IMR-90 (cell line): Measurements from ENCODE around the gene DYSF. TPM values are rescaled to one million over a fixed set of nuclear protein-coding genes. Genes with fewer than 3 reads are reported as not detected.

Experiments used
- ATAC-seq: fragments of 200-7000 bp; cut with Tn5 transposase; 2 replicates; pipeline ENCODE4 v1.9.1; 2020; ENCODE audit warnings: low read depth, mild to moderate bottlenecking, moderate library complexity
- BruUV-seq: library from RNA; stranded (reverse); fragments of 400-500 nt; replicated peaks from 2 replicates; lab custom pipeline; 2021; lab: Mats Ljungman, UMichigan
- CTCF ChIA-PET: fragments of 300-600 bp; formaldehyde crosslinking; extraction: SDS; loops from one replicate; lab custom pipeline; 2021; ENCODE audit warnings: antibody characterized with exemption; lab: Yijun Ruan, JAX
- POLR2A ChIA-PET: fragments of 300-600 bp; sonication (Branson Sonifier 250); formaldehyde crosslinking; loops from one replicate; lab custom pipeline; 2022; ENCODE audit warnings: antibody characterized with exemption; ENCODE audit not compliant: unreplicated experiment; lab: Charles Lee
- DNase-seq: peaks from one replicate; pipeline ENCODE4 v3.0.0; 2013
- H2AFZ ChIP-seq: replicated peaks from 2 replicates; pipeline ENCODE3; 2013; ENCODE audit warnings: low read length, mild to moderate bottlenecking; ENCODE audit not compliant: poor library complexity
- H2AK5ac ChIP-seq: 2 replicates; pipeline ENCODE4 v1.6.1; 2013; ENCODE audit warnings: low read depth, low read length, inconsistent platforms
- H2AK9ac ChIP-seq: replicated peaks from 2 replicates; pipeline ENCODE3; 2013; ENCODE audit warnings: mild to moderate bottlenecking, low read depth, low read length, moderate library complexity; ENCODE audit not compliant: poor library complexity
- H2BK120ac ChIP-seq: 2 replicates; pipeline ENCODE4 v1.6.1; 2013; ENCODE audit warnings: low read depth, low read length, inconsistent platforms
- H2BK15ac ChIP-seq: 3 replicates; pipeline ENCODE4 v1.6.1; 2013; ENCODE audit warnings: low read depth, low read length, inconsistent platforms
- H2BK20ac ChIP-seq: 2 replicates; pipeline ENCODE4 v1.6.1; 2013; ENCODE audit warnings: low read depth, mild to moderate bottlenecking, inconsistent platforms, low read length, moderate library complexity
- H2BK5ac ChIP-seq: 2 replicates; pipeline ENCODE4 v1.6.1; 2013; ENCODE audit warnings: mild to moderate bottlenecking, low read depth, low read length, inconsistent platforms; ENCODE audit not compliant: poor library complexity, severe bottlenecking
- H3K14ac ChIP-seq: replicated peaks from 2 replicates; pipeline ENCODE4 v1.6.1; 2013; ENCODE audit warnings: low read depth, low read length, inconsistent platforms
- H3K18ac ChIP-seq: 2 replicates; pipeline ENCODE4 v1.6.1; 2013; ENCODE audit warnings: low read depth, low read length, control low read depth
- H3K23ac ChIP-seq: 2 replicates; pipeline ENCODE4 v1.6.1; 2013; ENCODE audit warnings: low read depth, low read length, inconsistent platforms
- H3K27ac ChIP-seq: 2 replicates; pipeline ENCODE4 v1.5.1; 2013; ENCODE audit warnings: mild to moderate bottlenecking, control low read depth, low read length; ENCODE audit not compliant: insufficient read depth
- H3K27me3 ChIP-seq: 2 replicates; pipeline ENCODE4 v1.6.1; 2013; ENCODE audit warnings: low read length; ENCODE audit not compliant: control insufficient read depth, insufficient read depth
- H3K36me3 ChIP-seq: 2 replicates; pipeline ENCODE4 v1.6.1; 2013; ENCODE audit warnings: low read length, mixed read lengths; ENCODE audit not compliant: control insufficient read depth, insufficient read depth
- H3K4ac ChIP-seq: 2 replicates; pipeline ENCODE4 v1.6.1; 2013; ENCODE audit warnings: low read depth, low read length, inconsistent platforms
- H3K4me1 ChIP-seq: 2 replicates; pipeline ENCODE4 v1.6.1; 2013; ENCODE audit warnings: low read length, mixed read lengths; ENCODE audit not compliant: control insufficient read depth, insufficient read depth
- H3K4me2 ChIP-seq: 2 replicates; pipeline ENCODE4 v1.6.1; 2013; ENCODE audit warnings: low read depth, mild to moderate bottlenecking, control low read depth, low read length, moderate library complexity
- H3K4me3 ChIP-seq: 2 replicates; pipeline ENCODE4 v1.5.1; 2013; ENCODE audit warnings: low read depth, mild to moderate bottlenecking, control low read depth, low read length, moderate library complexity; ENCODE audit not compliant: insufficient read depth
- H3K56ac ChIP-seq: 2 replicates; pipeline ENCODE4 v1.6.1; 2013; ENCODE audit warnings: low read length, inconsistent platforms; ENCODE audit not compliant: insufficient read depth; ENCODE audit errors: extremely low read depth
- H3K79me1 ChIP-seq, 2 experiments: 2 replicates each; pipeline ENCODE4 v1.6.1; 2013; ENCODE audit warnings: low read length in 2 of 2, inconsistent platforms in 1 of 2, low read depth in 1 of 2
- H3K9ac ChIP-seq: 2 replicates; pipeline ENCODE4 v1.6.1; 2013; ENCODE audit warnings: low read depth, low read length, control low read depth
- H3K9me1 ChIP-seq: 2 replicates; pipeline ENCODE4 v1.6.1; 2013; ENCODE audit warnings: low read length, inconsistent platforms; ENCODE audit not compliant: insufficient read depth
- H3K9me3 ChIP-seq: 2 replicates; pipeline ENCODE4 v1.6.1; 2013; ENCODE audit warnings: low read length; ENCODE audit not compliant: control insufficient read depth, insufficient read depth
- H4K20me1 ChIP-seq: 2 replicates; pipeline ENCODE4 v1.6.1; 2013; ENCODE audit warnings: low read length, inconsistent platforms; ENCODE audit not compliant: insufficient read depth
- H4K5ac ChIP-seq: 2 replicates; pipeline ENCODE4 v1.6.1; 2013; ENCODE audit warnings: mild to moderate bottlenecking, low read depth, low read length, control low read depth
- H4K8ac ChIP-seq, 2 experiments: 2 replicates each; pipeline ENCODE4 v1.6.1; 2013; ENCODE audit warnings: low read depth in 2 of 2, low read length in 2 of 2, control low read depth in 1 of 2, inconsistent platforms in 1 of 2
- H4K91ac ChIP-seq: 2 replicates; pipeline ENCODE4 v1.6.1; 2013; ENCODE audit warnings: low read depth, low read length, inconsistent platforms; ENCODE audit not compliant: insufficient read depth
- CEBPB ChIP-seq: IDR thresholded peaks from 2 replicates; pipeline ENCODE4 v1.6.1; 2012; ENCODE audit warnings: low read depth, low read length, improper control_type of control experiment
- FOS ChIP-seq: fragments of 150-350 bp; IDR thresholded peaks from 2 replicates; pipeline ENCODE4 v1.6.1; 2016; ENCODE audit warnings: low read depth, low read length
- MXI1 ChIP-seq: IDR thresholded peaks from 2 replicates; pipeline ENCODE4 v1.6.1; 2012; ENCODE audit warnings: low read depth, mild to moderate bottlenecking, low read length, moderate library complexity, borderline replicate concordance
- NFE2L2 ChIP-seq: fragments of 150-350 bp; IDR thresholded peaks from 2 replicates; pipeline ENCODE4 v1.6.1; 2016; ENCODE audit warnings: low read depth, mild to moderate bottlenecking, low read length
- POLR2A ChIP-seq: IDR thresholded peaks from 2 replicates; pipeline ENCODE4 v1.6.1; 2012; ENCODE audit warnings: mild to moderate bottlenecking, low read depth, low read length
- RAD21 ChIP-seq: IDR thresholded peaks from 2 replicates; pipeline ENCODE4 v1.6.1; 2012; ENCODE audit warnings: low read length, improper control_type of control experiment
- RCOR1 ChIP-seq: IDR thresholded peaks from 2 replicates; pipeline ENCODE4 v1.6.1; 2012; ENCODE audit warnings: mild to moderate bottlenecking, low read length, improper control_type of control experiment; ENCODE audit not compliant: insufficient replicate concordance
- RFX5 ChIP-seq: IDR thresholded peaks from 2 replicates; pipeline ENCODE4 v1.8.0; 2012; ENCODE audit warnings: low read depth, mild to moderate bottlenecking, low read length, moderate library complexity
- SMC3 ChIP-seq: fragments of 150-350 bp; IDR thresholded peaks from 2 replicates; pipeline ENCODE4 v1.6.1; 2016; ENCODE audit warnings: low read depth, mild to moderate bottlenecking, antibody characterized with exemption, low read length, moderate library complexity
- WGBS, 2 experiments: methylation state at CpG; one replicate each; pipeline versions ENCODE4 v1.1.5 to v1.1.7; 2013; ENCODE audit warnings: missing lambda C conversion rate in 2 of 2; ENCODE audit not compliant: insufficient read length in 1 of 2; ENCODE audit errors: extremely low coverage in 2 of 2; 5-methylcytosine and 5-hydroxymethylcytosine counted together
- dilution Hi-C: fragments of 300-500 bp; cut with HindIII; formaldehyde crosslinking; loops from one replicate; pipeline ENCODE4 v1.14.3; 2018; ENCODE audit warnings: low sequenced_read_pairs; ENCODE audit not compliant: unreplicated experiment
- in situ Hi-C: fragments of 300-500 bp; cut with MboI; formaldehyde crosslinking; loops from 3 replicates; pipeline ENCODE4 v1.14.3; 2019; ENCODE audit warnings: low sequenced_read_pairs, inconsistent platforms, mixed read lengths
- intact Hi-C: fragments of 100-400 bp; cut with micrococcal nuclease; formaldehyde crosslinking; loops from 2 replicates; pipeline ENCODE4 v1.10.0; 2022
- polyA plus RNA-seq, 3 experiments: library from polyadenylated mRNA; depleted of rRNA; stranded (reverse); fragments of >200 nt; gene quantifications; 2 replicates each; pipeline ENCODE4 v1.2.3, GENCODE V29; 2012; ENCODE audit warnings: low replicate concordance in 1 of 3
- total RNA-seq: library from RNA; depleted of rRNA; stranded (reverse); fragments of >200 nt; gene quantifications from 2 replicates; pipeline ENCODE4 v1.2.3, GENCODE V29; 2012
- TF ChIP-seq, protein P1 (sequence below): fragments of 150-350 bp; IDR thresholded peaks from 2 replicates; pipeline ENCODE4 v1.6.1; 2016; ENCODE audit warnings: low read depth, mild to moderate bottlenecking, low read length, moderate library complexity, borderline replicate concordance
- TF ChIP-seq, protein P2 (sequence below): conservative IDR thresholded peaks from 2 replicates; pipeline ENCODE4 v1.5.1; 2012; ENCODE audit warnings: mild to moderate bottlenecking, low read depth, low read length, improper control_type of control experiment
- TF ChIP-seq, protein P3 (sequence below): fragments of 150-350 bp; IDR thresholded peaks from 2 replicates; pipeline ENCODE4 v1.6.1; 2017; ENCODE audit warnings: mild to moderate bottlenecking, antibody characterized with exemption, low read length, low read depth

Gene DYSF
- total and polyA plus RNA-seq, 2 of the 4 experiments (the other 2 are of a cell fraction): 0.09 to 0.18 TPM

DNA sequence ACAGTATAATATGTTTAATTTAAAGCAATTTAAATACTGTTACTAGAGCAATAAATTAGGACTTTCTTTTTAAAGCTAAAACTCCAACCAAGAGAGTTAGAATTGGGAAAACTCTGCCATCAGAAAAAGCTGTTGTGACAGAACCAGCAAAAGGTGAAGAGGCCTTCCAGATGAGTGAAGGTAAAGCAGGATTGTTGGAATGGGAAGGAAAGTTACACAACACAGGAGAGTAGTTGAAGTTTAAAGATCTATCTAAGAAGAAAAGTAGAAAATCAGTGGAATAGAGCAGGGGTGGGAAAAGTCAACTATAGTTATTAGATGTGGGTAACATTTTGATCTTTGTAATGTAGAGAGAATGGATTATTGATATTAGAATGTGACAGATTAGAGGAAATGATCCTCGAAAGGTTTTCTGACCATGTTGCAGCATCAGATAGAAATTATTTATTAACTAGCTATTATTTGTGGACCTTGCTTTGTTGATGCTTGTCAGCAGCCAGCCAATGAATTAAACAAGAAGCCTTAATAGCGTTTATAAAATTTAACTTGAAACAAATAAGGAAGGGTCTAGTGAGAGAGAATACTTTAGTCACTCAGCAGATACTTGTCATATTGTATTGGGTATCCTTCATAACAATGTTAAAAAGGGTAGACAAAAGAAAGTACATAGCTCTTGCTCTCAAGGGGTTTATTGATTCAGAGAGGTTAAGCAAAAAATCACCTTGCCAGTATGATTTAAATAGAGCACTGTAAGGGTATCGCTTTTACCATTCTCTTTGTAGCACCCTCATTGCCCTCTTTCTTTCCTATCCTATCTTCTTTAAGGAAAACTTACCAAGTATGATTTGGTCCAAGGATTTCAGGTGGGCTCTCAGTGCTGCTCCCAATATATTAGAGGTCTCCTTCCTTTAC lies 24.6 kb upstream of the DYSF start:
- Histone ChIP-seq H3K18ac (no peak overlapping the region), H3K9ac (no peak overlapping the region), H3K4ac (no peak overlapping the region), H2AK9ac (no peak overlapping the region), H4K5ac (no peak overlapping the region), H2BK15ac (no peak overlapping the region), H2BK5ac (no peak overlapping the region), H3K4me3 (no peak overlapping the region), H2AFZ (no peak overlapping the region), H3K9me3 (no peaks in the 10 kb centered on the region), H3K36me3 (peaks cover 32% of the 10 kb centered on the region), H3K4me1 (no peaks in the 10 kb centered on the region), H4K8ac (no peak overlapping the region), H2BK120ac (no peak overlapping the region), H3K14ac (no peak overlapping the region), H3K9me1 (no peaks in the 10 kb centered on the region; the same call in 1 of the 2 replicates), H2AK5ac (no peak overlapping the region), H2BK20ac (no peak overlapping the region), H3K4me2 (no peak overlapping the region), H3K56ac (no peak overlapping the region), H3K27me3 (no peaks in the 10 kb centered on the region), H3K23ac (no peak overlapping the region), H3K27ac (no peak overlapping the region), H4K20me1 (no peaks in the 10 kb centered on the region), H3K79me1 (peaks cover 0 to 2% of the 10 kb centered on the region in 2 experiments; a peak in 2 of 4 replicates), H4K91ac (no peak overlapping the region)
- intact Hi-C loops: no loop called here
- ChIA-PET POLR2A (no interaction called here), CTCF (no interaction called here)
- DNase-seq (no peak), ATAC-seq (no peak)
- TF ChIP-seq, protein P1, sequence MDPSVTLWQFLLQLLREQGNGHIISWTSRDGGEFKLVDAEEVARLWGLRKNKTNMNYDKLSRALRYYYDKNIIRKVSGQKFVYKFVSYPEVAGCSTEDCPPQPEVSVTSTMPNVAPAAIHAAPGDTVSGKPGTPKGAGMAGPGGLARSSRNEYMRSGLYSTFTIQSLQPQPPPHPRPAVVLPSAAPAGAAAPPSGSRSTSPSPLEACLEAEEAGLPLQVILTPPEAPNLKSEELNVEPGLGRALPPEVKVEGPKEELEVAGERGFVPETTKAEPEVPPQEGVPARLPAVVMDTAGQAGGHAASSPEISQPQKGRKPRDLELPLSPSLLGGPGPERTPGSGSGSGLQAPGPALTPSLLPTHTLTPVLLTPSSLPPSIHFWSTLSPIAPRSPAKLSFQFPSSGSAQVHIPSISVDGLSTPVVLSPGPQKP: no peak
- TF ChIP-seq RFX5 (no peak), FOS (no peak), RAD21 (no peak), MXI1 (no peak), RCOR1 (no peak), SMC3 (no peak), NFE2L2 (no peak), CEBPB (no peak), POLR2A (no peak)
- TF ChIP-seq, protein P2, sequence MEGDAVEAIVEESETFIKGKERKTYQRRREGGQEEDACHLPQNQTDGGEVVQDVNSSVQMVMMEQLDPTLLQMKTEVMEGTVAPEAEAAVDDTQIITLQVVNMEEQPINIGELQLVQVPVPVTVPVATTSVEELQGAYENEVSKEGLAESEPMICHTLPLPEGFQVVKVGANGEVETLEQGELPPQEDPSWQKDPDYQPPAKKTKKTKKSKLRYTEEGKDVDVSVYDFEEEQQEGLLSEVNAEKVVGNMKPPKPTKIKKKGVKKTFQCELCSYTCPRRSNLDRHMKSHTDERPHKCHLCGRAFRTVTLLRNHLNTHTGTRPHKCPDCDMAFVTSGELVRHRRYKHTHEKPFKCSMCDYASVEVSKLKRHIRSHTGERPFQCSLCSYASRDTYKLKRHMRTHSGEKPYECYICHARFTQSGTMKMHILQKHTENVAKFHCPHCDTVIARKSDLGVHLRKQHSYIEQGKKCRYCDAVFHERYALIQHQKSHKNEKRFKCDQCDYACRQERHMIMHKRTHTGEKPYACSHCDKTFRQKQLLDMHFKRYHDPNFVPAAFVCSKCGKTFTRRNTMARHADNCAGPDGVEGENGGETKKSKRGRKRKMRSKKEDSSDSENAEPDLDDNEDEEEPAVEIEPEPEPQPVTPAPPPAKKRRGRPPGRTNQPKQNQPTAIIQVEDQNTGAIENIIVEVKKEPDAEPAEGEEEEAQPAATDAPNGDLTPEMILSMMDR: no peak
- TF ChIP-seq, protein P3, sequence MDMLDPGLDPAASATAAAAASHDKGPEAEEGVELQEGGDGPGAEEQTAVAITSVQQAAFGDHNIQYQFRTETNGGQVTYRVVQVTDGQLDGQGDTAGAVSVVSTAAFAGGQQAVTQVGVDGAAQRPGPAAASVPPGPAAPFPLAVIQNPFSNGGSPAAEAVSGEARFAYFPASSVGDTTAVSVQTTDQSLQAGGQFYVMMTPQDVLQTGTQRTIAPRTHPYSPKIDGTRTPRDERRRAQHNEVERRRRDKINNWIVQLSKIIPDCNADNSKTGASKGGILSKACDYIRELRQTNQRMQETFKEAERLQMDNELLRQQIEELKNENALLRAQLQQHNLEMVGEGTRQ: no peak
- BruUV-seq: no TSS peak
- dilution Hi-C loops: no loop called here
- no CpG with 5 or more reads among the region's 3 CpGs for WGBS, 2 experiments
- in situ Hi-C loops: no loop called here
